Adipocyte (in vitro differentiated cells): ENCODE data around the gene EHBP1.

ENCODE experiments used
- DNase-seq: peaks from one replicate; pipeline ENCODE4 v3.0.0-alpha.2; 2015; ENCODE audit warnings: low read depth
- H3K27me3 ChIP-seq: replicated peaks from 2 replicates; pipeline ENCODE4 v1.7.0; 2013; ENCODE audit warnings: mild to moderate bottlenecking, low read length, moderate library complexity; ENCODE audit not compliant: control insufficient read depth, insufficient read depth
- H3K36me3 ChIP-seq: 2 replicates; pipeline ENCODE4 v1.7.0; 2013; ENCODE audit warnings: low read length, mild to moderate bottlenecking, moderate library complexity; ENCODE audit not compliant: control insufficient read depth, insufficient read depth, severe bottlenecking
- H3K4me1 ChIP-seq: 2 replicates; pipeline ENCODE4 v1.7.0; 2013; ENCODE audit warnings: mild to moderate bottlenecking, low read length, moderate library complexity; ENCODE audit not compliant: control insufficient read depth, insufficient read depth
- H3K4me3 ChIP-seq: 2 replicates; pipeline ENCODE4 v1.7.0; 2013; ENCODE audit warnings: mild to moderate bottlenecking, low read length, moderate library complexity
- H3K9ac ChIP-seq: 2 replicates; pipeline ENCODE4 v1.7.0; 2013; ENCODE audit warnings: mild to moderate bottlenecking, low read length, moderate library complexity
- H3K9me3 ChIP-seq: 2 replicates; pipeline ENCODE4 v1.7.0; 2013; ENCODE audit warnings: mild to moderate bottlenecking, low read length, moderate library complexity; ENCODE audit not compliant: control insufficient read depth

Gene EHBP1

DNA sequence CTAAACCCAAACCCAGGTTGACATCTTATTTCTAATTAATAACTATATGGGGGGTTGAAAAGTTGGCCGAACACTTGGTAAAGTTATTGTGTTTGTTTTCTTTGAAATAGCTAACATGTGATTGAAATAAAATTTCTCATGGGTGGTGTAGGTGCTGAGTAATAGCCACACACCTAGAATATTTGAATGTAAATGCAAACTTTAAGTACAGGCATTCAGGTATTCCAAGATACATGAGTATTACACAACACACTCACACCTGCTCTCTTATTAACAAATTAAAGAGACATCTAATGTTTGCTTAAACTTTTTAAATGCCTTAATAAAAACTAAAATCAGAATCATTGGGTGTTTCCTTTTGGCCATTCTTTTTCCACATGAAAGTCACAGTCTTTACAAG is 165.5 kb downstream of the EHBP1 start:
- Histone ChIP-seq H3K27me3 (no peaks in the 10 kb centered on the region), H3K36me3 (peaks cover 80% of the 10 kb centered on the region), H3K4me3 (no peak overlapping the region), H3K9ac (no peak overlapping the region), H3K4me1 (peaks cover 6% of the 10 kb centered on the region), H3K9me3 (peaks cover 8% of the 10 kb centered on the region)
- DNase-seq, result no peak

DNA sequence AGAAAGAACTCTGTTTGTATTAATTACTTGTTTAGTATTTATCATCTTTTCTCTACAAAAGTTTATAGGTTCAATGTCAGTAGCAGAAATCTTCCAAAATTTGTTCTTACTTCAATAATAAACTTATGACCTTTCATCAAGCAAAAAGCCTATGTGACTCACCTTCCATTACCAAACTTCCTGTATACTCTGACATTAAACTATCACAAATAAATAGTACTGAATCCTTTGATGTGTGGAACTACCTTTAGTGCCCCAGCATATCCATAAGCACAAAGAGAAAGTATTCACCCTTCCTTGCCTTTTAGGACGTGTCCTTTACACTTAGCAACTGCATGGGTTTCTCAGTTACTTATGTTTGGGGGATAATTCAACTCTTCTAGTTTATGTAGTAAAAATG is 166.0 kb downstream of the EHBP1 start:
- H3K9me3 ChIP-seq, result peaks cover 8% of the 10 kb centered on the region
- no peaks in the 10 kb centered on the region for H3K27me3 ChIP-seq
- peaks cover 6% of the 10 kb centered on the region for H3K4me1 ChIP-seq
- no peak overlapping the region for H3K4me3 ChIP-seq
- no peak for DNase-seq
- H3K9ac ChIP-seq, result no peak overlapping the region
- H3K36me3 ChIP-seq, result peaks cover 80% of the 10 kb centered on the region

DNA sequence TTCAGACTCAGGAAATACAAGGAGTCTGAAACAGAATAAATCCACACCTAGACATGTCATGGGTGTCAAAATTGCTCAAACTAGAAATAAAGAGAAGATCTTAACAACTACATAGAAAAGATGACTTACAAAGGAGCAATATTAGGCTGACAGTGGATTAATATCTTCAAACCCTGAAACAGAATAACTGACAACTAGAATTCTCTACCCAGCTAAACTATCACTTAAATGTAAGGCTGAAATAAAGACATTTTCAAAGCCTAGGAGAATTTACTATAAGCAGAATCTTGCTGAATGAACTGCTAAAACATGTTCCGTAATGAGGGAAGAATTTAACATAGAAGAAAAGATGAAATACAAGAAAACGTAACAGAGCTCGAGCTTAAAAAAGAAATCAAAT is 168.1 kb downstream of the EHBP1 start:
- no peak for DNase-seq
- Histone ChIP-seq H3K4me1 (peaks cover 6% of the 10 kb centered on the region), H3K27me3 (no peaks in the 10 kb centered on the region), H3K36me3 (peaks cover 83% of the 10 kb centered on the region), H3K9ac (no peak overlapping the region), H3K9me3 (peaks cover 8% of the 10 kb centered on the region), H3K4me3 (no peak overlapping the region)

DNA sequence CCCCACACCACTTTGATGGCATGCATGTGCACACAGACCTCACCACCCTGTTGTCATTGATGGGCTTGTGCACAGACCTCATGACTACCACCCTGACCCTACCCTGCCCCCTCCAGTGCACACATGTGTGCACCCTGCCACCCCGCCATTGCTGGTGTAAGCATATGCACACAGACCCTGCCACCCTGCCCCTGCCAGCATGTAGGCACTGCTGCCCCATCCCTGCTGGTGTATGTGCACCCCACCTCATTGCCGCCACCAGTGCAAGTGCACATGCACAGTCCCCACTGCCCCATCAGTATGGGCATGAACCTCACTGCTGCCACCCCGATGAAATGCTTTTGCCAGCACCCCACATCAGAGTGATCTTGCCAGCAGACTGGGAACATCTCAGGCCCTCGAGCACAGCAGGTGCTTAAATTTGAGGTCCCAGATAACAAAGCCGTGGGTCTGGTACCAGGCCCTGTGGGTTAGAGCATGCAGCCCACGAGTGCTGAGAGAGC is 169.4 kb downstream of the EHBP1 start:
- Histone ChIP-seq H3K9ac (no peak overlapping the region), H3K36me3 (peaks cover 85% of the 10 kb centered on the region), H3K27me3 (no peaks in the 10 kb centered on the region), H3K9me3 (peaks cover 8% of the 10 kb centered on the region), H3K4me1 (peaks cover 6% of the 10 kb centered on the region), H3K4me3 (no peak overlapping the region)
- DNase-seq, result no peak

DNA sequence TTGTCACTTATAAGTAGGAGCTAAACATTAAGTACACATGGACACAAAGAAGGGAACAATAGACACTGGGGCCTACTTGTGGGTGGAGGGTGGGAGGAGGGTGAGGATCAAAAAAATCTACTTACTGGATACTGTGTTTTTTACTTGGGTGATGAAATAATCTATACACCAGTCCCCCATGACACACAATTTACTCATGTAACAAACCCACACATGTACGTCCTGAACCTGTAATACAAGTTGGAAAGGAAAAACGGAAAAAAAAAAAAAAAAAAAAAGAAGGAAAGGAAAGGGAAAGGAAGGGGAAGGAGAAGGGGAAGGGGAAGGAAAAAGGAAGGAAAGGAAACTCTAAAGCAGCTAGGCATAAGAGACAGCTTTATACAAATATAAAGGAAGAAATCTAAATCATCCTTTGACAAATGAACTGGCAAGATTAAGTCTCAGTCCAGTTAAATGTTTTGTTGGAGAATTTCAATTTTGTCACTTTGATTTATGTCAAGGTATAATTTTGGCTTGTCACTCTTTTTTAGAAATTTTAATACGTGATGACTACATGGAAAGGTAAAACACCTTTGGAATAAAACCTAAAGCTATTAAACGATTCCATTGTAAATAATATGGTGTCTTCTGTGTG is 175.8 kb downstream of the EHBP1 start:
- peaks cover 64% of the 10 kb centered on the region for H3K36me3 ChIP-seq
- no peak for DNase-seq
- H3K4me3 ChIP-seq, result no peak overlapping the region
- peaks cover 11% of the 10 kb centered on the region for H3K4me1 ChIP-seq
- H3K9me3 ChIP-seq, result no peaks in the 10 kb centered on the region
- no peaks in the 10 kb centered on the region for H3K27me3 ChIP-seq
- no peak overlapping the region for H3K9ac ChIP-seq

DNA sequence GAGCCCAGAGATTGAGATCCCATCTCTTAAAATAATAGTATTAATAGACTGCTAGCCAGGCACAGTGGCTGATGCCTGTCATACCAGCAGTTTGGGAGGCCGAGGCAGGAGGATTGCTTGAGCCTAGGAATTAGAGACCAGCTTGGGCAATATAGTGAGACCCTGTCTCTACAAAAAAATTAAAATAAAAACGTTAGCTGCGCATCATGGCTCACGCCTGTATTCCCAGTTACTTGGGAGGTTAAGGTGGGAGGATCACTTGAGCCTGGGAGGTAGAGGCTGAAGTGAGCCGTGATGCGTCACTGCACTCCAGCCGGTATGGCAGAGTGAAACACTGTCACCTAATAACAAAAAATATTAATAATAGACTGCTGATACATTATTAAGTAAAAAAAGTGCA is 178.1 kb downstream of the EHBP1 start:
- Histone ChIP-seq H3K4me1 (peaks cover 17% of the 10 kb centered on the region), H3K36me3 (peaks cover 40% of the 10 kb centered on the region), H3K27me3 (no peaks in the 10 kb centered on the region), H3K4me3 (no peak overlapping the region), H3K9ac (no peak overlapping the region), H3K9me3 (no peaks in the 10 kb centered on the region)
- DNase-seq, result no peak

DNA sequence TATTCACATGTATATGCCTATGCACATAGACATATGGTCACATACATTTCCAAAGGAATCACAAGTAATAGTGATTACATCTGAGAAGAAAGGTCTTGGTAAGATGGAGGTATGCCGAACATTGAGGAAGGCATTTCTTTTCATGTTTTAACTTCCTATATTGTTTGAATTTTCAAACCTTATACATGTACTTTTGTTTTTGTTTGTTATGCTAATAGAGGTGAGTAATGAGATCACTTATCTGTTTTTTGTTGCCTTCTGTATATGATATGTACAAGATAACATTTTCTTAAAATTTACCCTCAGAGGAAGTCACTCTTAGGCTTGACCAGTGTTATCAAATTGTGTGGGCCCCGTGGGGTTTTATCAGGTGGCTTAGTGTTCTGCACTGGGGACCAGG is 178.6 kb downstream of the EHBP1 start:
- no peaks in the 10 kb centered on the region for H3K27me3 ChIP-seq
- H3K36me3 ChIP-seq, result peaks cover 36% of the 10 kb centered on the region
- no peak for DNase-seq
- peaks cover 18% of the 10 kb centered on the region for H3K4me1 ChIP-seq
- no peak overlapping the region for H3K9ac ChIP-seq
- H3K9me3 ChIP-seq, result no peaks in the 10 kb centered on the region
- no peak overlapping the region for H3K4me3 ChIP-seq

DNA sequence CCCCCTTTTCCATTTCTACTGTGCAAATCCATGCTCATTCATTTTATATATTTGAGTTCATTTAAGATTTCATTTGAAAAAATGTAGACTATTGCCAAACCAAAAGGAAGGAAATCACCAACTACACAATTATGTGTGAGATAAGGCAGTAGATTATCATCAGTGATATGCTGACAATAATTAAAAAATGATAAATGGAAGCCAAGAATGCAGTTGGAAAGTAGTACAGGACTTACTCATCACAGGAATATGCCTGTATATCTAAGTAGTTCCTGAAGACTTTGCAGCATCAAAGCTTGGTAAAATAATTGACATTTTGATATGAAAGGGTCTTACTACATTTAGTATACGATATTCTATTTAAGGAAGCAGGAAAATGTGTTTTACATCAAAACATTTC is 179.0 kb downstream of the EHBP1 start:
- H3K9me3 ChIP-seq, result no peaks in the 10 kb centered on the region

DNA sequence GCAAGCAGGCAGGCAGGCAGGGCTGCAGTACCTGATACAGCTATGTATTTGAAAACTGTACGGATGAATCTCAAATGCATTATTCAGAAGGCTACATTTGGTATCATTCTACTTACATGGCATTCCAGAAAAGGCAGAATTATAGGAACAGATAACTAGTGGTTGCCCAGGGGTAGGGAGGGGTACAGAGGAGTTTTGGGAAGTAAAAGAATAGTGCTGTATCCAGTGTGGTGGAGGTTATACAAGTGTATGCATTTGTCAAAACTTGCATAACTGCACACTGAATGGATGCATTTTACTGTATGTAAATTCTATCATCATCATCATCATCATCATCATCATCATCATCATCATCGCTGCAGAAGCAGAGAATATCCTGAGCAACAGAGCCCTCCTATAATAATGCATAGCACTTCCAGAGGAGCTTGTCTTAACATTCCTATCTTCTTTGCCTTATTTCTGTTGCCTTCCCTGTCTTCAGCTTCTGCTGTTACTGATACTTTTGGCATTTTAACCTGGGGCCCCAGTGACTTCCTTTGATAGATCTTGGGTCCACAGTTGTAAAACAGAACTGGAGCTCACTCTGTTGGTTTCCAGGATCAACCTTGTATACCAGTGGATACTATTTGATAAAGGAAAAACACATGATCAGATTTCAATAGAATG is 189.6 kb downstream of the EHBP1 start:
- H3K27me3 ChIP-seq, result no peaks in the 10 kb centered on the region
- DNase-seq, result no peak

More for the DNA sequence above, 179.0 kb downstream of the EHBP1 start:
- no peaks in the 10 kb centered on the region for H3K27me3 ChIP-seq
- H3K9ac ChIP-seq, result no peak overlapping the region
- peaks cover 18% of the 10 kb centered on the region for H3K4me1 ChIP-seq
- H3K36me3 ChIP-seq, result peaks cover 32% of the 10 kb centered on the region
- peak; percentile 8 for DNase-seq
- H3K4me3 ChIP-seq, result no peak overlapping the region

DNA sequence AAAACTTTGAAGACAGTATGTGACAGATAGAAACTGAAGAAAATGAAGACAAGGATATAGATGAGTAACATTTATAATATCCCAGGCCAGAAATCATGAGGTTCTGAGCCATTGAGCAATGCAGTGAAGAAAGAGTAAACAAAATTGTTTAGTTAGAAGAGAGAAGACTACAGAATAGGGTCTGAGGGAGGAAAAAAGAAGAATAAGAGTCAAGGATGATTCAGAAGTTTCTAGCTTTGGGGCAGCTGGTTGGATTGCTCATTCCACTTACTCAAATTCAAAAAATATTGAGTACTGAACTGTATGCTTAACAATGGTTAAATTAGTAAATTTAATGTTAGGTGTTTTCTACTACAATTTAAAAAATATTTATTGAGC is 190.1 kb downstream of the EHBP1 start:
- no peak overlapping the region for H3K4me3 ChIP-seq
- H3K9ac ChIP-seq, result no peak overlapping the region
- DNase-seq, result peak; percentile 72

More for the DNA sequence above, 189.6 kb downstream of the EHBP1 start:
- peaks cover 18% of the 10 kb centered on the region for H3K4me1 ChIP-seq
- peaks cover 22% of the 10 kb centered on the region for H3K36me3 ChIP-seq
- no peak overlapping the region for H3K4me3 ChIP-seq
- H3K9ac ChIP-seq, result no peak overlapping the region
- H3K9me3 ChIP-seq, result no peaks in the 10 kb centered on the region

DNA sequence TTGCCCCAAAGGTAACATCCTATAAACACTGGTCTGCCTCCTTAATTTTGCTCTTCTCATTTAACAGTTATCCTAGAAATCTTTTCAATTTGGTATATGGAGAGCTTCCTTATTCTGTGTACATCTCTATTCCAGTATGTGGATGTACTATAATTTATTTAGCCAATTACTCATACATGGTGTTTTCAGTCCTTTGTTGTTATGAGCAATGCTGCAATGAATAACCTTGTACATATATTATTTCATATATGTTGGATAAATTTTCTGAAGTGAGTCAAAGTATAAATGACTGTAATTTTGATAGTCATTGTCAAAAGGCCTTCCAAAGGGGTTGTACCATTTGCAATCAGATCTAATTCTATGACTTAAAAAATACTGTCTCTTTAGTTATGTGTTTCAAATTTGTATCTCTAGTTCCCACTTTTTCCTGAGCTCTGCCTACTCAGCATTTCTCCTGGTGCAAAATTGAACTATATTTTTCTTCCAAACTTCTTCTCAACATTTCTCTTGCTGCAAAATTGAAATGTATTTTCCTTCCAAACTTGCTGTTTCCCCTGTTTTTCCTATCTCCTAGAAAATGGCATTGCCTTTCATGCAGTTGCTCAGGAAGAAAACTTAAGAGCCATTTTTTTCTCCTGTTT is 191.8 kb downstream of the EHBP1 start:
- Histone ChIP-seq H3K36me3 (peaks cover 31% of the 10 kb centered on the region), H3K4me3 (no peak overlapping the region), H3K9ac (no peak overlapping the region), H3K27me3 (no peaks in the 10 kb centered on the region), H3K4me1 (peaks cover 18% of the 10 kb centered on the region), H3K9me3 (no peaks in the 10 kb centered on the region)
- no peak for DNase-seq

More for the DNA sequence above, 190.1 kb downstream of the EHBP1 start:
- H3K27me3 ChIP-seq, result no peaks in the 10 kb centered on the region
- H3K36me3 ChIP-seq, result peaks cover 22% of the 10 kb centered on the region
- H3K9me3 ChIP-seq, result no peaks in the 10 kb centered on the region
- peaks cover 18% of the 10 kb centered on the region for H3K4me1 ChIP-seq
